Liver (tissue), 3 donors: ENCODE measurements around the gene SREBF2.

Source experiments
- ATF3 ChIP-seq: IDR thresholded peaks from 2 replicates; pipeline ENCODE4 v1.6.1; 2016; ENCODE audit warnings: antibody characterized with exemption
- CTCF ChIP-seq: fragments of 150-350 bp; IDR thresholded peaks from 2 replicates; pipeline ENCODE4 v1.5.1; 2017; ENCODE audit warnings: improper control_type of control experiment, low read depth, low read length; ENCODE audit not compliant: missing input control
- EGR1 ChIP-seq, 2 donors: IDR thresholded peaks; 2 replicates each; pipeline ENCODE4 v1.6.1; 2016 to 2018; ENCODE audit warnings: antibody characterized with exemption in 2 of 2, low read depth in 2 of 2
- FOXA1 ChIP-seq: IDR thresholded peaks from 2 replicates; pipeline ENCODE4 v1.6.1; 2016; ENCODE audit warnings: antibody characterized with exemption
- HNF4G ChIP-seq: IDR thresholded peaks from 2 replicates; pipeline ENCODE4 v1.6.1; 2016; ENCODE audit warnings: antibody characterized with exemption
- JUND ChIP-seq, 2 donors: IDR thresholded peaks; 2 replicates each; pipeline ENCODE4 v1.6.1; 2016; ENCODE audit warnings: antibody characterized with exemption in 2 of 2
- MAX ChIP-seq: IDR thresholded peaks from 2 replicates; pipeline ENCODE4 v1.6.1; 2016; ENCODE audit warnings: antibody characterized with exemption
- RAD21 ChIP-seq, 2 donors: IDR thresholded peaks; 2 replicates each; pipeline ENCODE4 v1.6.1; 2016; ENCODE audit warnings: antibody characterized with exemption in 2 of 2, mild to moderate bottlenecking in 2 of 2
- REST ChIP-seq: IDR thresholded peaks from 2 replicates; pipeline ENCODE4 v1.6.1; 2016; ENCODE audit warnings: antibody characterized with exemption, mild to moderate bottlenecking
- SP1 ChIP-seq: IDR thresholded peaks from 2 replicates; pipeline ENCODE4 v1.6.1; 2018; ENCODE audit warnings: antibody characterized with exemption, mild to moderate bottlenecking
- TAF1 ChIP-seq: conservative IDR thresholded peaks from 2 replicates; pipeline ENCODE4 v1.6.1; 2016; ENCODE audit warnings: antibody characterized with exemption, mild to moderate bottlenecking
- YY1 ChIP-seq: IDR thresholded peaks from 2 replicates; pipeline ENCODE4 v1.6.1; 2016; ENCODE audit warnings: antibody characterized with exemption, mild to moderate bottlenecking
- ZBTB33 ChIP-seq: IDR thresholded peaks from 2 replicates; pipeline ENCODE4 v1.6.1; 2016; ENCODE audit warnings: antibody characterized with exemption
- donor health status: healthy.
- donor health status: healthy.

DNA sequence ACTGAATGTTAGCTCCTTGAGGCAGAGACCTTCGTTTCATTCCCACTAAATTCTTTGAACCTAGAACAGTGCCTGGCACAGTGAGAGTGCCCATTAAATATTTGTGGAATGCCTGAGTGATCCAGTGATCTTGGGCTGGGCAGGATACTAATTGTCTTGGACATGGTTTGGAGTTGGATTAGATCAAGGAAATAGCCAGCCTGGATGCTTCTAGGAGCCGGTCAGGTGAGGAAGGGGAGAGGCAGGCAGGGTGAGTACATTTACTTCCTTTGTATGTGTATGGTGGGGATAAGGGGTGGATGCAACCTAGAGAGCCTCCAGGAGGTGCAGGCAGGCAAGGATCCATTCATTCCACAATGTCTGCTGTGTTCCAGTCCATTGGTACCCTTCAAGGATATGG lies 3.6 kb downstream of the SREBF2 start:
- TF ChIP-seq CTCF (no peak), ATF3 (no peak), RAD21 (IDR thresholded peaks at IDR 0.05) (no peak), SP1 (no peak), ZBTB33 (no peak), HNF4G (no peak), FOXA1 (no peak), MAX (no peak), JUND (IDR thresholded peaks at IDR 0.05) (no peak), TAF1 (no peak), YY1 (no peak), REST (no peak), EGR1 (IDR thresholded peaks at IDR 0.05; ENCODE audit: low read depth in 2 of 2) (no peak)
